HG03103 (cell line): ENCODE measurements around the gene INPP5A.
"Not testable (repeated sequence)": the region's sequence is repeated elsewhere in the genome, so short reads cannot be mapped to it uniquely, and the experiment has no call there.

ENCODE experiments used
- ATAC-seq: cut with Tn5 transposase; IDR thresholded peaks from one replicate; pipeline ENCODE4 v1.9.1; 2021; ENCODE audit warnings: low read depth; ENCODE audit not compliant: unreplicated experiment

The INPP5A gene

DNA sequence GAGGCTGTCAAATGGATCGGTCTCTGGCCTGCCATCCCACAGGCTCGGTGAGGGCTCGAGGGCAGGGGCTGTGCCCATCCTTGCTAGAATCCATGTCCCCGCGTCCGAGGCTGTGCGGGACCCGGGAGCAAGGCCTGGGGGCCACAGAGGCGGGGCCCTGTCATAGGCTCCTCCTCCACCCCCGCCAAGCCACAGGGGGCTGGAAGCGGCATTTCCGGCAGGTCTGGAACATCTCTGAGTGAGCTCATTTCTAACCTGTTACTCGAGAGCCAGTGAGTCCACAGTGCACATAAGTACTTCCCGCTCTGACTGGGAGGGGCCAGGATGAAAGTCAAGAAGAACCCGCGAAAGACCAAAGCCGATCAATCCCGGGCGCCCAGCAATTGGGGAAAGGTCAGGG lies 190.7 kb downstream of the INPP5A start:
- ATAC-seq = no peak

DNA sequence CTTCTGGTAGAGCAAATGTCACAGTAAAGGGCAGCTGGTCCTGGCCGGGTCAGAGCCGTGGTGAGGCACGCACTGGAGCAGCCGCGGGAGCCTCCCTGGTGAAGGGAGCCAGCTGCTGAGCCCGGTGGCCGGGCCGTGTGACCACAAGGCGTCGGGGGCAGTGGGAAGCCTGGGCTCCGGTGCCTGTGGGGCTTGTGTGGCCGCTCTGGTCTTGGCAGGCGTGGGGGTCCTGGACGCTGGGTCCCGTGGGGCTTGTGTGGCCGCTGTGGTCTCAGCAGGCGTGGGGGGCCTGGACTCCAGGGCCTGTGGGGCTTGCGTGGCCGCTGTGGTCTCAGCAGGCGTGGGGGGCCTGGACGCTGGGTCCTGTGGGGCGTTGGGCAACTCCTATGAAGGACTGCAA lies 191.2 kb downstream of the INPP5A start:
- ATAC-seq = no peak

GRCh38 chr10:132729810-132730572 lies 192.4 kb downstream of the INPP5A start:
- no peak for ATAC-seq

DNA sequence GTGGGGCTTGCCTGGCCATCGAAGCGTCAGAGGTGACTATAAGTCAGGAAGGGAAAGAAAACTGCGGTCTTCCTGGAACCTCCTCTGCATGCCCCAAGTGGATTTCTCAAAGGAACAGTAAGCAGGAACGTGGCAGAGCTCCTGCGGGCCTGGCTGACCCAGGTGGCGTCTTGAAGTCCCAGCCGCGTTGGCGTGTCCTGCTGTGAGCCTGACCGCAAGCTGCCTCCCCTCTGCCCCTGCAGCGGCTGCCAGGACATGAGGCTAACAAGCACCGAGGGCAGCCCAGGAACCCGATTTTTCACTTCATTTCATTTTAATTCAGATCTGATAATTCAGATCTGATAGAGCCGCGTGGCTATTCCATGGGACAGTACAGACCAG lies 193.0 kb downstream of the INPP5A start:
- no peak for ATAC-seq

DNA sequence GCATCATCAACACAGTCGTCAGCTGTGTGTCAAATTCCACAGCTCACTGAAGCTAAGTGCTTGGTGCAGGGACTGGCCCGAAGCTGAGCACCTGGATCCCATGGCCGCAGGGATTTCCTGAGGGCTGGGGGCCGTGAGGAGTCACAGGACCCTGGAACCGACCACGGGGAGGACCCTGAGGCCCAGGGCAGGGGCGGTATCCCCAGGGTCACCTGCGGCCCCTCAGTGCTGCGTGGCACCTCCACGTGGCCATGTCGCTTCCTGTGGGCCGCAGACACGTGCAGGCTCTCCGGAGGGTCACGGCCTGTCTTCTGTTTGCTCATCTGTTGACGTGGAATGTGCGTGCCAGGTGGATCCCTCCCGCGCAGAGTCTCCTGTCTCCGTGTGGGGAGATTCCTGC lies 194.9 kb downstream of the INPP5A start:
- no peak for ATAC-seq

DNA sequence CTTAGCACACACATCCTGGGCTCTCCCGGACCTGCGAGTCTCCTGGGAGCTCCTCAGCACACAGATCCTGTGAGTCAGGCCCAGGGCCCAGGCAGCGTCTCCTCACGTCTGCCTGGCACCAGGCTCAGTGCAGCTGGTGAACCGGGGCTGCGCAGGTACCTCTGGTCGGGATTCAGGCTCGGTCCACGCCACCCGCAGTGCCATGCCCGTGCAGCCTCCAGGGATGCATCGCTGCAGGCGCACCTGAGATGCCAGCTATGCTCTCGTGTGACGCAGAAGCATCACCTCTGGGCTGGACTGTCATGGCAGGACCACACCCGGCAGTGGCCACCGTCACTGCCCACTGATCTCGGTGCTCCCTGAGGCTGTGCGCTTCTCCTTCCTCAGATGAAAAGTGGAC lies 196.3 kb downstream of the INPP5A start:
- no peak for ATAC-seq

DNA sequence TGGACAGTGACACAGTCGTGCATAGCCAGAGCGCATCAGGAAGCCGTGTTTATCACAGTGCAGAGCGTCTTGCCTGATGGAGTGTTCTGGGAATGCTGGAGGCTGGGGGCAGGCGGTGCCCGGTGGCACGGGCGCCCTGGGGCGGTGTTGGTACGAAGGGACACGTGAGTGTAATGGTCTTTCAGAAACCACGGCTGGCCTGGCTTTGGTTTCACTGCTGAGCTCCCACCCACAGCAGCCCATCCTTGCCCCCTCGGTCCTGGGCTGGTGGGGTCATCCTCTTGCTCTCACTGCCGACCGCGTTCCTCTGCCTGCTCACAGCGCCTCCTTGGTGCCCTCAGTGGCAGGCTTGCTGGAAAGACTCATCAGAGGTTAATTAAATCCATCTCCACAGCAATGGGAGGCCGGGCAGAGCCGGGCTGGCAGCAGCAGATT lies 197.8 kb downstream of the INPP5A start:
- no peak for ATAC-seq

DNA sequence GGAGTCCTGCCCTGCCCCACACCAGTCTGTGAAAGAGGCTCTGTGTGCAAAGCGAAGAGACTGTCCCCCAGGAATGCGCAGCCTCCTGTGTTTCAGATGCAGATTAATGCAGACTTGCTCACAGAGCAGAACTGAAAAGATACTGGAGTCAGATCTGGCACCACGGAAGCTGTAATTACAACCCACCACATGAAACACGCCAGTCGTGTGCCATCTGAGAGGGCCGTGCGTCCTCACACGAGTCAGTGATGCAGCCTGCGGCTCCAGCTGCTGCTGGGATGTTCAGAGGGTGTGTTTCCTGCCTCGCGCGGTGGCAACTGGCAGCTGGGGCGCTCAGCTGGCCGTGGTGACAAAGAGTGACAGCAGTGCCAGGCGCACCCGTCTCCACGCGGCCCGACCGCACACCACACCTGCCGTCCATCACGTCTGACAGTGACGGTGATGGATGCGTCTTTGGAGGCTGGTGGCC lies 198.4 kb downstream of the INPP5A start:
- no peak for ATAC-seq

- no peak for ATAC-seq
Measured at GRCh38 chr10:132737390-132738048, 199.9 kb downstream of the INPP5A start.

GRCh38 chr10:132738454-132739224 lies 201.1 kb downstream of the INPP5A start:
- no peak for ATAC-seq

- no peak for ATAC-seq
Measured at GRCh38 chr10:132739225-132739613, 201.6 kb downstream of the INPP5A start.

DNA sequence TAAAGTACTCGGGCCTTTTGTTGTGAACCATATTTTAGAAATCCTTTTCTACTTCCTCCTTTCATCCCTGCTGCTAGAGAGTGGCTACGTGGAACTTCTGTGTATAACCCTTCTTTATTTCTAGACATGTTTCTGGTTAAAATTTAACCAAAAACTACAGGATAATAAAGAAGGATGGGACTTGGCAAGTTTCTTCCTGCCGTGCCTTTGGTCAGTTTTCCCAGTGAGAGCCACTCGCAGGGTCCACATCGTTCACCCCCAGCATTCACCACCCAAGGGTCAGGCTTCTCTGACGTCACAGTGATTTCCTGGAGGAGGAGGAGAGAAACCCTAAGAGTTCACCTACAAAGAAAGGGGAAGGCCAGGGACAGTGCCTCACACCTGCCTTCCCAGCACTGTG lies 203.0 kb downstream of the INPP5A start:
- no peak for ATAC-seq

DNA sequence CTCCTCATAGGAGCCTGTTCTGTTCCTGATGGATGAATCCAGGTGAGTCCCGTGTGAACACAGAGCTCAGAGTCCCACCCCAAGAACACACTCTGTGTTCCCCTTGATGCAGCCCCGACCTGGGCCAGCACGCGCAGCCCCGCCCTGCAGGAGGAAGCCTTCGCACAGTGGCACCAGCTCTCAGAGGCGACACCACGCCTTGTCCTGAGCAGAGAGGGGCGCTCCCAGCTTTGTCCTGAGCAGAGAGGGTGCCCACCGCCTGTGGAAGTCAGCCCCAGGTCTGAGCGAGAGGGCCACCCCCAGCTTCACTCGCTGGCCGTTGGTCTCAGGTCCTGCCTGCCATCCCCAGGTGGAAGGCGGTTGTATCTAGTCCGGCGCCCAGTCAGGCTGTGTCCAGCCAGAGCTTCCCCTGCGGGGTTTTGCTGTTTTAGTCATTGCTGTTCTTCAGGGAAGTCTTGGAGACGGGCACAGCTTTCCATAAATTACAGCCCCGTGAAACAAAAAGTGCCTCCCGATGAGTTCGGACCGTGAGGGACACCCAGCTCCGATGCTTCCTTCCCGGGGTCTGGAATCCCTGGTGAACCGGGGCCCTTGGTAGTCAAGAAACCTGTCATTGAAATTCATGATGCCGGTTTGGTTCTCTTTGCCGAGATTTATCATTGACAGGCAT lies 204.7 kb downstream of the INPP5A start:
- no peak for ATAC-seq

- no peak for ATAC-seq
Measured at GRCh38 chr10:132742837-132743194, 205.2 kb downstream of the INPP5A start.

GRCh38 chr10:132743196-132743924 lies 205.8 kb downstream of the INPP5A start:
- not testable (repeated sequence) for ATAC-seq

DNA sequence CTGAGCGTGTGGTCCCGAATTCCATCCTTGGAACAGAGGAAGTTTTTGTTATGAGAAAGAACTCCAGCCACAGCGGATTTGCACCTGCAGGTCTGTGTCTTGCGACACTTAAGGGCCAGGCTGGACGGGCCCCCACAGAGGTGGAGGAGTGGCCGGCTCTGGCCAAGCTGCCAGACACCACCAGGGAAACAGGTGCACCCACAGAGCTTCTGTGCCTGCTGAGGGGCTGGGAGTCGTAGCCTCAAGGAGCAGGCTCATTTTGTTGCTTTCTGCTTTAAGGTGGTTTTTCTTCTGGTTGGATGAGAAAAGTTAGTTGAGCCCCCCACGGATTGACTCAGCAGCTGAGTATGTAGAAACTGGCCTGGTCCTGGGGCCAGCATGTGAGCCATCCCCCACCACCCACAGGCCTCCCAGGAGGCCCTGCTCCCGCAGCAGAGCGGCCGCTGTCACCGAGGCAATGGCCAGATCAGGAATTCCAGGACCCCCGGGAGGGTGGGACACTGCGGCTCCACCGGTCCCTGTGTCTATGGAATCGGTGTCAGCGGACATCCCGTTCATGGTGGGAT lies 206.4 kb downstream of the INPP5A start:
- no peak for ATAC-seq

- ATAC-seq = no peak
Measured at GRCh38 chr10:132744839-132745238, 207.3 kb downstream of the INPP5A start.

- no peak for ATAC-seq
Measured at GRCh38 chr10:132745511-132745910, 207.9 kb downstream of the INPP5A start.

GRCh38 chr10:132745971-132746370 lies 208.4 kb downstream of the INPP5A start:
- no peak for ATAC-seq

DNA sequence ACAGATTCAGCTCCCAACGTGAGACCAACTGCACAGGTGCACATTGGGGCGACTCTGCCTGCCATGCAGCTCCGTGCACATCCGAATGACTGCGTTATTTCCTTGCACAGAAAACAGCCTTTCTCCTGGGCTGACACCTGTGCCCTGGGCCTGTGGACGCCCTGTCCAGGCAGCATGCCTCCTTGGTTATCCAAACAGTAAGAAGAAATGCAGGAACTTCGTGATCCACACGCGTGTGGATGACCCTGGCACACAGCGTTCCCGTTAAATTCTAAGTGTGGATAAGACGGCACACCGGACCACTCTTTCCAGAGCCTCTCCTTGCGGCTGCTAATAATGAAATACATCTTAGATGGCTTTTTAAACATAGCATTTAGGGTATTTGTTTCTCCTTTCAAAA lies 208.8 kb downstream of the INPP5A start:
- ATAC-seq = no peak
